MCF 10A (cell line): Measurements from ENCODE around the gene LGALS3. TPM values are rescaled to one million over a fixed set of nuclear protein-coding genes. Genes with fewer than 3 reads are reported as not detected.

ENCODE experiments used
- BruUV-seq: library from RNA; stranded (reverse); fragments of 400-500 nt; replicated peaks from 2 replicates; lab custom pipeline; 2021; lab: Mats Ljungman, UMichigan
- CTCF ChIA-PET: fragments of 300-600 bp; sonication (Branson Sonifier 250); formaldehyde crosslinking; extraction: SDS; loops from one replicate; lab custom pipeline; 2021; ENCODE audit warnings: antibody characterized with exemption, inconsistent platforms; lab: Yijun Ruan, JAX
- POLR2A ChIA-PET: fragments of 300-600, 350-650 bp; sonication (Branson Sonifier 250); formaldehyde crosslinking; extraction: SDS; loops from one replicate; lab custom pipeline; 2020; ENCODE audit warnings: antibody characterized with exemption, inconsistent platforms; lab: Yijun Ruan, JAX
- DNase-seq: peaks from one replicate; pipeline ENCODE4 v3.0.0-alpha.2; 2018; ENCODE audit not compliant: unreplicated experiment
- H3K27ac Mint-ChIP-seq: one replicate; pipeline ENCODE4 v1.8.0; 2022; ENCODE audit warnings: mild to moderate bottlenecking, low read depth, mixed read lengths; ENCODE audit not compliant: unreplicated experiment
- H3K27me3 Mint-ChIP-seq: one replicate; pipeline ENCODE4 v1.8.0; 2022; ENCODE audit warnings: mixed read lengths; ENCODE audit not compliant: insufficient read depth, unreplicated experiment
- H3K36me3 Mint-ChIP-seq: one replicate; pipeline ENCODE4 v1.8.0; 2022; ENCODE audit warnings: mild to moderate bottlenecking, moderate library complexity, mixed read lengths; ENCODE audit not compliant: insufficient read depth, unreplicated experiment
- H3K4me1 Mint-ChIP-seq: one replicate; pipeline ENCODE4 v1.8.0; 2022; ENCODE audit warnings: mixed read lengths; ENCODE audit not compliant: insufficient read depth, unreplicated experiment
- H3K4me3 Mint-ChIP-seq: one replicate; pipeline ENCODE4 v1.8.0; 2022; ENCODE audit warnings: mild to moderate bottlenecking, moderate library complexity, mixed read lengths; ENCODE audit not compliant: unreplicated experiment
- H3K9me3 Mint-ChIP-seq: one replicate; pipeline ENCODE4 v1.8.0; 2022; ENCODE audit warnings: mixed read lengths; ENCODE audit not compliant: unreplicated experiment
- CTCF ChIP-seq: fragments of 200-600 bp; IDR thresholded peaks from one replicate; pipeline ENCODE4 v1.8.0; 2022; ENCODE audit warnings: antibody characterized with exemption, mild to moderate bottlenecking; ENCODE audit not compliant: unreplicated experiment
- intact Hi-C: fragments of 100-400 bp; cut with micrococcal nuclease; formaldehyde crosslinking; loops from 2 replicates; pipeline ENCODE4 v1.14.1; 2022
- total RNA-seq: library from RNA; stranded (reverse); gene quantifications from 2 replicates; pipeline ENCODE4 v1.2.3, GENCODE V29; 2022

Gene LGALS3
- total RNA-seq, 1 experiment from 2014 or later: 154 TPM

GRCh38 chr14:55105991-55106390, 23.1 kb upstream of the LGALS3 start:
- no peak for TF ChIP-seq CTCF
- Mint-ChIP-seq H3K27me3 (no peaks in the 10 kb centered on the region), H3K27ac (no peak overlapping the region), H3K4me3 (no peak overlapping the region), H3K4me1 (peaks cover 32% of the 10 kb centered on the region), H3K36me3 (no peaks in the 10 kb centered on the region), H3K9me3 (no peaks in the 10 kb centered on the region)
- ChIA-PET POLR2A (interaction anchor here (0.6 to 9.3 kb wide), 6 partner anchors 8 to 89 kb away, joined by 3 to 385 read pairs (median 18); partner anchors contain the start of genes LGALS3 and MAPK1IP1L), CTCF (interaction anchor here (0.8 to 1.2 kb wide), 2 partner anchors 14 to 26 kb away, joined by 3 to 4 read pairs; no protein-coding TSS in a partner anchor)
- BruUV-seq: no TSS peak
- intact Hi-C loops: no loop called here
- DNase-seq: no peak

- CTCF ChIA-PET: interaction anchor here (0.6 to 1.8 kb wide), 5 partner anchors 18 to 541 kb away, joined by 3 to 6 read pairs (median 4); partner anchors contain the start of gene SAMD4A
These were observed 21.1 kb upstream of the LGALS3 start for GRCh38 chr14:55107766-55108554.

GRCh38 chr14:55109836-55110235, 19.2 kb upstream of the LGALS3 start:
- BruUV-seq: no TSS peak
- intact Hi-C loops: no loop called here
- peaks cover 7% of the 10 kb centered on the region for H3K36me3 Mint-ChIP-seq
- peaks cover 11% of the 10 kb centered on the region for H3K4me1 Mint-ChIP-seq
- ChIA-PET POLR2A (interaction anchor here (3.9 to 9.3 kb wide), 2 partner anchors 20 to 32 kb away, joined by 48 to 385 read pairs; partner anchors contain the start of gene LGALS3), CTCF (interaction anchor here (0.6 to 1.1 kb wide), 5 partner anchors 15 to 172 kb away, joined by 3 to 4 read pairs (median 3); no protein-coding TSS in a partner anchor)
- H3K27ac Mint-ChIP-seq: no peak overlapping the region
- DNase-seq: no peak
- no peaks in the 10 kb centered on the region for H3K9me3 Mint-ChIP-seq
- H3K4me3 Mint-ChIP-seq: no peak overlapping the region
- no peaks in the 10 kb centered on the region for H3K27me3 Mint-ChIP-seq
- no peak for TF ChIP-seq CTCF

More at GRCh38 chr14:55107766-55108554, 21.1 kb upstream of the LGALS3 start:
- peak overlapping the region; percentile 61 for H3K4me3 Mint-ChIP-seq
- DNase-seq: peak; percentile 95
- BruUV-seq: TSS peak; percentile 39
- no peaks in the 10 kb centered on the region for H3K9me3 Mint-ChIP-seq
- H3K27ac Mint-ChIP-seq: peak overlapping the region; percentile 99
- peaks cover 22% of the 10 kb centered on the region for H3K4me1 Mint-ChIP-seq
- H3K27me3 Mint-ChIP-seq: no peaks in the 10 kb centered on the region
- no peaks in the 10 kb centered on the region for H3K36me3 Mint-ChIP-seq
- intact Hi-C loops: loop anchor here (1.0 kb wide), 1 partner anchor 21 kb away; the partner anchor contains the start of gene LGALS3
- POLR2A ChIA-PET: interaction anchor here (0.6 to 9.3 kb wide), 18 partner anchors 8 to 227 kb away, joined by 3 to 385 read pairs (median 6); partner anchors contain the start of genes LGALS3, MAPK1IP1L, SOCS4 and WDHD1
- TF ChIP-seq CTCF: no peak

- H3K27ac Mint-ChIP-seq: no peak overlapping the region
- H3K4me3 Mint-ChIP-seq: no peak overlapping the region
- no TSS peak for BruUV-seq
- H3K36me3 Mint-ChIP-seq: peaks cover 7% of the 10 kb centered on the region
- intact Hi-C loops: no loop called here
- H3K27me3 Mint-ChIP-seq: no peaks in the 10 kb centered on the region
- ChIA-PET CTCF (interaction anchor here (0.8 kb wide), 1 partner anchor 9 kb away, joined by 3 read pairs; no protein-coding TSS in a partner anchor), POLR2A (no interaction called here)
- H3K4me1 Mint-ChIP-seq: peaks cover 11% of the 10 kb centered on the region
- no peaks in the 10 kb centered on the region for H3K9me3 Mint-ChIP-seq
- DNase-seq: no peak
- no peak for TF ChIP-seq CTCF
These were observed 17.8 kb upstream of the LGALS3 start for GRCh38 chr14:55111122-55111708.
